ENCODE data around the gene COL18A1.

The COL18A1 gene

DNA sequence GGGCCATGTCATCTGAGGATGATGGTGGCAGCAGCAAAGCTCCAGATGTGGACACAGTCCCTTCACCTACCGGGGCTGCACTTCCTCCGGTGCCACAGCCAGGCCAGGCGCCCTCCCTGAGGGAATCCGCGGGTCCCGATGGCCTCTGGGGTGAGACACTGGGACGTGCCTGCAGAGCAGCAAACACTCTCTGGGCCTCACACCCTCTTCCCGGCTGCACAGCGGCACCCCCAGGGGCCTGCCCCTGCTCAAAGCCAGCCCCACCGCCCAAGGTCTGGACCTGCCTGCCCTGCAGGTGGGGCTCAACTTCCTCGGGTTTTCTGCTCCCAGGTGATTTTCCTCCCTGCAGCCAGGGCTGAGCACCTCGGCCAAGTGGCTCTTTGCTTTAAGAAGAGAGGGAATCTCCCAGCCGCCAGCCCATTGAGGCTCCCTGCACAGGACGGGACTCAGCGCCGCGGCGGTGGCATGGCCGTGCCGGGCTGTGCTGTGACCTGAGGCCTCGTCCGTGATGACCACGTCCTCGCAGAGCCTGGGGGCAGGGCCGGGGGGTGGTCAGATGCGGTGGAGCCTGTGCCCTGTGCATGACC, 21.3 kb upstream of the COL18A1 start:
- no peak for DNase-seq

DNA sequence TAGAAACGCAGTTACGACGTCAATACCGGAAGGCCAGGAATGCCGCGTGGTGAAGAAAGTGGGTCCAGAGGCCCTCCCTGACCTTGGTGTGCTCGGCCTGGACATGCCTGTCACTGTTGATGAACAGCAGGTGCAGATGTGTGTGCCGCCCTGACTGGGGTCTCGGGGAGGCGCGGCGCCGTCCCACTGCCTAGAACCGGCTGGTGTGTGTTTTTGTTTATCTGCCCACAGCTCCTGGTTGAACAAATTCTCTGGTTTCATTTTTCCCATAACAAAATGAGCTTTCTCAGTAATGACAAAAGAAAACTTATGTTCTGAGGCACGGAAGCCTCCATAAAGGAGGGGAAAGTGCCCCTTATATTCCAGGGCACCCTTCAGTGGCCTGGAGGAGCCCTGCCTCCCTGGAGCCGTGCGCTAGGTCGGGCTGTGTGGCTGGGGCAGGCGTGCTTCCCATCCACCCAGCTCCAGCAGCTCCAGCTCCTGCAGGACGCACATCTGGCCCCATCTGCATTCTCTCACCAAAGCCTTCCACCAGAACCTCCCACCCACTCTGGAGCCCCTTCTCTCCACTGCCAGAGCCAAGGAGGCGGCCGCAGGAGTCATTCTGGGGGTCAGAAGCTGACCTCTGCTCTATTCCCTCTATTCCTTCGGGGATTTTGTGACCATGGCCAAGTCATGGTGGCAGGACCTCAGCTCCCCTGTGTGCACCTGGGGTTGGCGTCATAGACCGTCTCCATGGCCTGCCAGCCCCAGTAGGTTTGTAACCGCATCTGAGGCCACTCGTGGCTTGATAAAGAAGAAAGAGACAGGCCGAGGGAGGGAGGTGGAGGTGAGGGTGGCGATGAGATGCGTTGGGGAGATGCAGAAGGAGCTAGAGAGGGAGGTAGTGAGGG, 20.1 kb upstream of the COL18A1 start:
- DNase-seq, result no peak

GRCh38 chr21:45385549-45386050, 19.4 kb upstream of the COL18A1 start:
- DNase-seq, result no peak

DNA sequence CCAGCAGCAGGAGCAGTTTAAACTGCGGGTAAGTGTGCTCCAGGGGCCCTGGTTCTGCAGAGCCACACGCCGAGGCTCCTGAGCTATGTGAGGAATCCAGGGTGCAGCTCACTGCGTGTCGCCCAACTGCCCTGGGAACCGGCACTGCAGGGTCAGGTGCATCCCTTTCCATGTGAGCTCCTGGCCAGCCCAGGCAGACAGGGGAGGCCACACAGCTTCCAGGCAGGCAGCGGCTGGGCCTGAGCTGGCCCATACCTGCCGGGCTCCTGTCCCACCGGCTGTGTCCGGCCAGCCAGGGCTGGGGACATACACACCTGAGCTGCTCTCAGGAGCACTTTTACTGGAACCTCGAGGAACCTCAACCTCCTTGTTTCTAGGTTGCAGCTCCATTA, 18.6 kb upstream of the COL18A1 start:
- no peak for DNase-seq

DNA sequence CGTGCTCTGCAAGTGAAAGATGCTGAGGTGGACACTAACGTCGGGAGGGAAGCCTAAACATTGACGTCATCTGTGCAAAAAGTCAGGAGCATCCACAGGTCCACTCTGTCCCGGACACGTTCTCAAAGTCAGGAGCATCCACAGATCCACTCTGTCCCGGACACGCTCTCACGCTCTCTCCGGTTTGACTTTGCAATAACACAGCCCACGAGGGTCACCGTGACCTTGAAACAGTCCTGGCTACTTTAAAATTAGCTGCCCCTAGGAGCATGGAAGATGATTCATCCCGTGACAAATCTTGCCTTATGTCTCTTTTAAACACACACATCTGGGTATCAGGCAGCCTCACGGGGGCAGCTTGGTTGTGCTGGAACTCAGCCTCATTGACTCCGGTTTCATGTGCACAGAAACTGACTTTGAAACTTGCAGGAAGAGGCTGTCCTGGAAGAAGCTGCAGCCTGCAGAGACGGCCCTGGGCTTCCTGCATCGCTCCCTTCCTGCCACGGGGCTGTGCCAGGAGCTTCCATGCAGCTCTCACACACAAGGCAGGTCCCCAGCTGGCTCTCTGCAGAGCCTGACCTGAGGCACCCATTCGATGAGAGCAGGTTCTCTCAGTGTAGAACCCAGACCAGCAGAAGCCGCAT, 18.1 kb upstream of the COL18A1 start:
- DNase-seq, result no peak

- DNase-seq, result no peak
Measured at GRCh38 chr21:45387506-45387905, 17.5 kb upstream of the COL18A1 start.

DNA sequence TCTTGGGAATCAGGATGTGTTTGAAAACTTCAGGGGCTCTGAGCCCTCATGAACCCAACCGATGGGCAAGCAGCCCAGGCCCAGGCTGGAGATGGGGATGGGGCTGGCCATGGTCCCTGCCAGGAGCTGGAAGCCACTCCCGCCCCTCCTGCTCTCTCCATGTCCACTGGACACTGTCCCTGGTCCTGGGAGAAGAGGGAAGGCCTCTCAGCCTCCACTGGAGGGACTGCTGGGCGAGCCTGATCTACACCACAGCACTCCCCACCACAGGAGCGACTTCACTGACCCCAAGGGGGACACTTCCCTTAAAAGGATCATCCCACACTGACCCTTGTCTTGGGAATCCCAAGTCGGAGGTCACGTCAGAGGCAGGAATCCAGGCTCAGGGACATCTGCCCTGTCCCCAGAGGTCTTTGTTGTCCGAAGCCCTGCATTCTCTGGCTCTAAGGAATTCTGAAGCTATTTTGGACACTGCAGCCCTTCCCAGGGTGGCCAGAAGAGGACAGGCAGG, 16.9 kb upstream of the COL18A1 start:
- DNase-seq, result no peak

GRCh38 chr21:45388611-45389296, 16.2 kb upstream of the COL18A1 start:
- DNase-seq, result no peak

DNA sequence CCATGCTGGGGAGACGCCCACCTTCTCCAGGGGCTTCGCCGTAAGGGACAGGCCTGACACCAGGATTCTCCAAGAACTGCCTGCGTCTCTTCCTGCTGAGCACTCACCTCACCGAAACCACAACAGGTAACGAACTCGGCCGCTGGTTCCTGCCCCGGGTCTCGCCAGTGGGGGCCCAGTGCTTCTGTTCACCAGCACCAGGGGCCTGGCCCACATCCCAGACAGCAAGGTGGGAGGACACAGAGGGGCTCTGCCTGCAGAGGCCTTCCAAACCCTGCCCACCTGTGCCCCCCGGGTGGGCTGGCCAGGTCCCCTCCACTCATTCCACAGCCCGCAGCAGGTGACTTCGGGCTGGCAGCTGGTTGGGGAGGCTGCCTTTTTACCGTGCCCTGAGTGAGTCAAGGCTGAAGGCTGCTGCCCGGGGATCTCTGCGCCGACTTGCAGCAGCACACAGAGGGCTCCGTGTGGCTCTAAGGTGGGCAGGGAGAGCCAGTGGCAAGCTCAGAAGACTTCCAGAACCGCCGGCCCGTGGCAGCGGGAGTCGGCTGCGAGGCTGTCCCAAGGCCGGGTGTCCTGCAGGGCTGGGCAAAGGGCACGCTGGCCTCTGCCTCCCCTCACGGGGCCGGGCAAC, 14.7 kb upstream of the COL18A1 start:
- DNase-seq, result no peak

GRCh38 chr21:45390831-45391742, 13.9 kb upstream of the COL18A1 start:
- no peak for DNase-seq

- DNase-seq, result no peak
Measured at GRCh38 chr21:45391743-45392572, 13.0 kb upstream of the COL18A1 start.

- no peak for DNase-seq
Measured at GRCh38 chr21:45392573-45392971, 12.4 kb upstream of the COL18A1 start.

GRCh38 chr21:45393021-45393420, 11.9 kb upstream of the COL18A1 start:
- DNase-seq, result no peak

DNA sequence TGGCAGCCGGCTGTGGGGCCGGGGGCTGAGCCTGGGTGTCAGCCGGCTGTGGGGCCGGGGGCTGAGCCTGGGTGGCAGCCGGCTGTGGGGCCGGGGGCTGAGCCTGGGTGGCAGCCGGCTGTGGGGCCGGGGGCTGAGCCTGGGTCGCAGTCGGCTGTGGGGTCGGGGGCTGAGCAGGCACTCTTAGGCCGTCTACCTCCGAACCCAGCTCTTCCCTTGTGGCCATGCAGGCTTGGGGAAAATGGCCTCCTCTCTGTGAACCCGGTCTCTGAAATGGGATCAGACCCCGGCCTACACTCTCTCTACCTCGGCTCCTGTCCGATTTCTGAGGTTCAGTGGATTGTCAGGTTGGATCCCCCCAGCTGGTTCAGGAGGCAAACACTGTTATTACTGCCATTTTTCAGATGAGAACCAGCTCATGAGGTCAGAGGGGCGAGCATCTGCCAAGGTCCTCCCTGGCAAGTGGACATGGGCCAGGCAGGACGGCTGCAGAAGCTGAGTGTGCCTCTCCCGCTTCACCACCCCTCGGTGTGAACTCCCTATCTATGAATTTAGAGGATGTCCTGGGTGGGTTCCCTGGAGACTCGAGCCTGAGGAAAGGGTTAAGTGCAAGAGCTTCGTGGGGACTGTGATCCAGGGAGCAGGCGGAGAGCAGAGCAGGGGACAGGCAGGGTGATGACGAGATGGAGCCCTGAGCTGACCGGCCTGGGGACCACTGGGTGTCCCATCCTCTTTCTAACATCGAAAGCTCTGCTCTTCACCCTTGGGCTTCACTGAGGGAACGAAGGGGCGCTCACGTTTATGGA, 10.9 kb upstream of the COL18A1 start:
- DNase-seq, result no peak

DNA sequence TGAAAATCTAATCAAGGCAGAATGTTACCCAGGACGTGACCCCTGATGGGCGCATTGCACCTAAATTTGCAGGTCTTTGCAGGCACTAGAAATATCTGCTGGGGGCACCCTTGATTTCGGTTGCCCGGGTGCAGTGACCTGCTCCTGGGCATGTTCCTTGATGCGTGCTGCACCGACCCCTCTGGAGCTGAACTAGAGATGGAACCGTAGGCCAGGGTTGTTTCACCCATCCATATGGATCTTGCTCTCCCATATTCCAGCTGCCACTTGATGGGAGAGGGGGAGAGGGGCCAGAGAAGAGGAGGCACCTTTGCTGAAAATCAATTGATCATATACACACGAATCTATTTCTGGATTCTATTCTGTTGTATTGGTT, 8.4 kb upstream of the COL18A1 start:
- DNase-seq, result no peak

GRCh38 chr21:45397381-45397780, 7.6 kb upstream of the COL18A1 start:
- DNase-seq, result no peak

DNA sequence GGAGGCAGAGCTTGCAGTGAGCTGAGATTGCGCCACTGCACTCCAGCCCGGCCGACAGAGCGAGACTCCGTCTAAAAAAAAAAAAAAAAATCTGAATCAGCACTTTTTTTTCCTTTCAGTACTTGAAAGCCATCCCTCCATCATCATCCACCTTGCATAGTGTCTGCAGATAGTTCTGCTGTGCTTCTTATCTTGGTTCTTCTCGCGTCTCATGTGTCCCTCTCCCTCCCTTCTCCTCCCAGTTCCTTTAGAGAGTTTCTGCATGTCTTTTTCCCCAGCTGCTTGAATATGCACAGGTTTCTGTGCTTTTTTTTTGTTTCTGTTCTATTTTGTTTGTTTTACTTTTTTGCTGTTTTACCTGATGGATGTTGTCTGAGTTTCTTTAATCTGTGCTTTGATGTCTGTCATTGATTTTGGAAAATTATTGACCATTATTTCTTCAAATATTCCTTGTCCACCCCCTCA, 3.9 kb upstream of the COL18A1 start:
- DNase-seq, result no peak

- no peak for DNase-seq
Measured at GRCh38 chr21:45401916-45402900, 2.8 kb upstream of the COL18A1 start.
